Cardiac fibroblast (primary cell): ENCODE data around the gene IL4R.
A peak's percentile ranks its signal among the peaks of the same experiment; 100 is the strongest.

ENCODE experiments used
- DNase-seq, 2 donors: peaks; one replicate each; pipeline versions ENCODE4 v3.0.0 to v3.0.0-alpha.2; 2010; ENCODE audit warnings: low read depth in 2 of 2
- H3K4me3 ChIP-seq, 2 donors: replicated peaks in 1 of 2; 1 replicate in 1 of 2; 2 replicates in 1 of 2; pipeline ENCODE4 v1.5.1; 2011; ENCODE audit warnings: low read depth in 2 of 2, low read length in 2 of 2, mild to moderate bottlenecking in 2 of 2, moderate library complexity in 1 of 2
- CTCF ChIP-seq: IDR thresholded peaks from one replicate; pipeline ENCODE4 v1.5.1; 2011; ENCODE audit warnings: low read depth, mild to moderate bottlenecking, low read length, inconsistent platforms

Gene IL4R

GRCh38 chr16:27368358-27368722 is 54.6 kb downstream of the IL4R start:
- no peak for DNase-seq
- H3K4me3 ChIP-seq, result no peak overlapping the region

GRCh38 chr16:27369806-27370205 is 56.0 kb downstream of the IL4R start:
- H3K4me3 ChIP-seq, result no peak overlapping the region
- TF ChIP-seq CTCF, result no peak
- DNase-seq, result peak in 1 of 2 donors; percentile 35

More at GRCh38 chr16:27368358-27368722, 54.6 kb downstream of the IL4R start:
- TF ChIP-seq CTCF, result no peak

GRCh38 chr16:27370318-27370717 is 56.5 kb downstream of the IL4R start:
- no peak for DNase-seq
- no peak for TF ChIP-seq CTCF
- no peak overlapping the region for H3K4me3 ChIP-seq

- no peak for DNase-seq
Observed at GRCh38 chr16:27373312-27373711, 59.5 kb downstream of the IL4R start.

GRCh38 chr16:27374221-27374803 is 60.5 kb downstream of the IL4R start:
- DNase-seq, result no peak
- no peak overlapping the region for H3K4me3 ChIP-seq
- no peak for TF ChIP-seq CTCF

More at GRCh38 chr16:27373312-27373711, 59.5 kb downstream of the IL4R start:
- TF ChIP-seq CTCF, result no peak
- H3K4me3 ChIP-seq, result no peak overlapping the region

- DNase-seq, result peak; percentile 80 to 86
- no peak overlapping the region for H3K4me3 ChIP-seq
- TF ChIP-seq CTCF, result peak; percentile 73
Observed at GRCh38 chr16:27374804-27375425, 61.1 kb downstream of the IL4R start.
